DMS79 (cell line): Measurements from ENCODE around the gene ARF3.

Experiments used
- DNase-seq: peaks from one replicate; lab custom pipeline; 2025; lab: John Stamatoyannopoulos, UW

Gene ARF3

GRCh38 chr12:48957141-48958048, at the start of gene ARF3:
Gene ARF3, minus strand, starts transcription at chr12:48957487. Its CDS starts 16,392 bp downstream, at chr12:48941095.
- peak; percentile 90 for DNase-seq

GRCh38 chr12:49000346-49000745, 43.1 kb upstream of the ARF3 start:
- DNase-seq: no peak

DNA sequence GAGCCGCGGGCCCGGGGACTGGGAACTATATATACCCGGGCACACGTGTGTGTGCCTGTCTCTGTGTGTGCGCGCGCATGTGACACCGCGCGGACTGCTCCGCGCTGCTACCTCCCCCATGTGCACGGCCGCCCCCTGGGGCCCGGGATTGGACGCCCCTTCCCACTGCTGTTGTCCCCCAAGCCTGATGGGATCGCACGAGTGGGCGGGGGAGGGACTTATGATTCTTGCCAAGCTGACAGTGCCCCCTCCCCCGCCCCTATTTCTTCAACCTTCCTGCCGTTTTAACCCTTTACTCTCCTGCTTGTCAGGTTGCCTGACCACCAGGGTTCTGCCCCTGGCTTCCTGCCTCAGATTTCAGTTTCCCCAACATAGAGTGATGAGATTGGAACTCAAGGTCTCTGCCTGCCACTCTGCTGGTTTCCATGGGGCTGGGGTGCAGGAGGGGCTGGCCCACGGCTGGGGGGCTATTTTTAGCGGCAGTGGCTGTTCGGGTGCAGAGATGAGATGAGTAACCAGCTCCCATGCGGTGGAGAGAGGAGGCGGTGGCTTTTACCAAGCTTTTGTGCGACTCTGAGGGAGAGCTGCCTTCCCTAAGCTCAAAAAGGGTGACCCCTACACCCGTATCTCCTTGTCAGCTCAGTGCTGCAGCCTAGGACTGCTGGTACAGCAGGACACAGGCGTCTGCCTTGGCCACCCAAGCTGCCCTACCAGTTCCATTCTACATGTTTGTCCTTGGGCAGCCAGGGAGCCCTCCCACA, 42.3 kb upstream of the ARF3 start, which contains the start of gene DDN:
TSS of gene DDN (minus strand) at position 5 of the 761 bp plus-strand sequence. CDS start 88 bp downstream, outside the sequence.
- peak; percentile 39 for DNase-seq

- no peak for DNase-seq
These were observed 41.4 kb upstream of the ARF3 start for GRCh38 chr12:48998497-48999353.

DNA sequence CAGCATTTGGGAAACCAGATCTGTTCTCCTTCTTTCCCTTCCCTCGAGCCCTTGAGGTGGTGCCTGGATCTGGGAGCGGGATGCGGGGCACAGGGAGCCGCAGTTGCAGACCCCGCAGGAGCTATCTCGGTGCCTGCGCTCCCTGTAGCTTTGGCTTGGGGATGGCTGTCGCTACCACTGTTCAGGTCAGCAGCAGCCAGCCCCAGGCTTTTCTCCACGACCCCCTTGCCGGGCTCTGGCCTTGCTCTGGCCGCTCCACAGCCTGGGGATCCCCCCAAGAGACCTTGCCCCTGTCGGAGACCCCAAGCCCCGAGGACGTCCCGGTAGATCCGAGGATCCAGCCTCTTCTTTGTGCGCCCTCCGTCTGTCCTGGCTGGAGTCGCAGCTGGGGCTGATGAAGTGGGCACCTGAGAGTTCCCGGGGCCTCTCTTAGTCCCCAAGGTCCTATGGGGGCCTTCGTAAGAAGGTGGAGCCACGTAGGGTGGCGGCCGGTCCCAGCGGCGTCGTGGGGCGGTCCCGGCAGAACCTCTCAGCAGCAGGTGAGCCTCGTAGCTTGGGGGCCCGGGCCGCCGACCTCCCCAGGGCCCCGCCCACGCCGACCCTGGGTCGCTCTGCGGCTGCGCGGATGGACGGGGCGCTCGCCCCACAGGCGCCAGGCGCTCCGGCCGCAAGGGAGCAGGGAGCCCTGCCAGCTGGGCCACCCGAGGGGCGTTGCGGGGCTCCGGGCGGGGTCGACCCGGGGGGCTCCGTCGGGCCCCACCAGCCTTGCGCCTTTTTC, 40.6 kb upstream of the ARF3 start:
- DNase-seq: no peak

- DNase-seq: no peak
These were observed 39.8 kb upstream of the ARF3 start for GRCh38 chr12:48996794-48997718.

DNA sequence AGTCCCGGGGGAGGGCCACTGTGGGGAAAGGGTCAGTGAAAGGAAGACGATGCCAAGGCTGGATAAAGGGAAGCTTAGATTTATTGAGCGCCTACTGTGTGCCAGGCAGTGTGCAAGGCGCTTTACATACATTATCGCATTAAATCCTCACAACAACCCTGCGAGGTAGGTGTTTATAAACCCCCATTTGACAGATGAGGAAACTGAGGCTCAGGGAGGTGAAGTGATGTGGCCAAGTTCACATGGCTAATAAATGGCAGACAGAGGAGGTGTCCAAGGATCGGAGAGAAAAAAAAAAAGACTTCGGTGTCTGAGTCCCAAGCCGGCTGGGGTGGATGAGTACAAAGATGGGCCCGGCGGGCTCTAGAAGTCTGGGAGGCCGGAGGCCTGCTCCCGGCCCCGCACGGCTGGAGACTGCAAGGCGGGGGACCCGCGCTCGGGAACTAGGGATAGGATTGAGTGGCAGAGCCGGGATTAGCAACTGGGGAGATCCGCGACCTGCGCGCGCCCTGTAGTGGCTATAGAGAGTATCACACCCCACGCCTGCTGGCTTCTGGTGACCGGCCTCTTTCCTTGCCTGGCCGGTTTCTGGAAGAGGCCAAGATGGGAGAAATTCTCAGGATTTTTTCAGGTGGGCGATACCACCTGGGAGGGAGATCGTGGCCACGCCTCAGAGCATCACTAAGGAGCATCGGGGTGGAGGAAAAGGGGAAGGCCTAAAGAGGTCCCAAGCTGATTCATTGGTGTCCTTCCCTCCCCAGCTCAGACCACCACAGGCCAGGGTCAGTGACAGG, 38.0 kb upstream of the ARF3 start:
- DNase-seq: peak; percentile 63

DNA sequence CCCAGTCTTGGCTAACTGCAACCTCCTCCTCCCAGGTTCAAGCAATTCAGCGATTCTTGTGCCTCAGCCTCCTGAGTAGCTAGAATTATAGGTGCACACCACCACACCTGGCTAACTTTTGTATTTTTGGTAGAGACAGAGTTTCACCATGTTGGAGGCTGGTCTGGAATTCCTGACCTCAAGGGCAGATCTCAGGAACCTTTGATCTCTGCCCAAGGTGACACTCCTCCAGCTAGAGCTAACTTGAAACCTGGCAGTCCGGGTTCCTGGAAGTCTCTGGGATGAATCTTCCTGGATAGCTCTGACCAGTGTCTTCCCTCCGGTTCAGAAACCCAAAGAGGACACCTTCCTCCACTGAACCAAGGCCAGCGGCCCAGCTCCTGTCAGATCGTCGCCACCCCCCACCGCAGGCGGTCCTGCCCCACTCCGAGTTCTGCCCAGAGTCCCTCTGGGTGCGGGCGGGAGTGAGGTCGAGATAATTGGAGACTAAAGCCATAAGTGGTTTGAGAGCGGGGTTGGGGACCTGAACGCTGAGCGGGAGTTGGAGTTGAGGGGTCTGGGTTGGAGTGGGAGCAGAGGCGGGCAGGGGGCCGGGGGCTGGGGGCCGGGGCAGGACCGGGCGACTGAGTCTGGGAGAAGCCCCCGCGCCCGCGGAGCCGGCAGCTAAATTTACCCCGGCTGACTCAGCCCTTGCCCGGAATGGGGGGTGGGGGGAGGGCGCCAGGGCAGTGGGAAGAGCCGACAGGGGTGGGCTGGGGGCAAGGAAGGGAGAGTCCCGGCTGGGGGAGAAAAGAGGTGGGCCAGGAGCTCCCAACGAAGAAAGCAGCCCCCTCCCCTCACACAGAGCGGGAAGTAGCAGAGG, 37.2 kb upstream of the ARF3 start:
- DNase-seq: no peak

DNA sequence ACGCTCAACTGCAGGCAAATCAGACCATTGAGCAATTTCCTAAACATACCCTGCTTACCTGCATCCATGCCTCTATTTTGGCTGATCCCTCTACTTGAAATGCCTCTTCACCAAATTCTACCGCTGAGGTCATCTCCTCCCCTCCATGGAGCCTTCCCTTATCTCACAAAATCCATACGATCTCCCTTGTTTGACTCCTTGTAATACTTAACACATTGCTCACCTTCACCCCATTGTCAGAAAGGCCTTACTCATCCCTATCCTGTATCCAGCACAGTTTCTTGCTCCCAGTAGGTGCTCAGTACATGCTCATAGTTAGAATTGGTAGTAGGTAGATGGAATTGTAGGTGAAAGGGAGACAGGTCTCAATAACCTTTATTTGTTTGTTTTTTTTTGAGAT, 36.5 kb upstream of the ARF3 start:
- no peak for DNase-seq

DNA sequence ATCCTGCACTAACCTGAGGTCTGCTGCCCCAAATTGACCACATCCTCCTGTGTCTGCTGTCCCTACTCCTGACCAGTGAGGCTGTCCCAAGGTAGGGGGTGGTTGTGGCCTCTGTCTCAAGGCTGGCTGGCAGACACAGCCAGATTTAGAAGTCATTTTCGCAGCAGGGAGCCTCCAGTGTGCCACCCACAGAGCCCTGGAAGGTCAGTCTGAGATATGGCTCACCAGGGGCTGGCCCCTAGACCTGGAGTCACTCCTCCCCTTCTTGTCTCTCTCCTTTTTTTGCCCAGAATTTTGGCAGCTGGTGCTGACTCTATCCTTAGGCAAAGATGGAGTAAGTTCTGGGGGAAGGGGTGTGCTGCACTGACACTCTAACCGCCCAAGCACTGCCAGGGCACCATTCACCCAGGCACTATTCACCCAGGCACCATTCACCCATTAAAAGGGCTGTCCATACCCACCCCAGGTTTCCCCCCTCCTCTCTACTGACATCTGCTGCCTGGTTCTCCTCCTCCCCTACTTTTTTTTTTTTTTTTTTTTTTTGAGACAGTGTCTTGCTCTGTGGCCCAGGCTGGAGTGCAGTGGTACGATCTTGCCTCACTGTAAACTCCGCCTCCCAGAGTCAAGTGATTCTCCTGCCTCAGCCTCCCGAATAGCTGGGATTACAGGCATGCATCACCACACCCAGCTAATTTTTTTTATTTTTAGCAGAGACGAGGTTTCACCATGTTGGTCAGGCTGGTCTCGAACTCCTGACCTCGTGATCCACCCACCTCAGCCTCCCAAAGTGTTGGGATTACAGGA, 34.2 kb upstream of the ARF3 start:
- DNase-seq: no peak

GRCh38 chr12:48990552-48990951, 33.3 kb upstream of the ARF3 start:
- DNase-seq: no peak

- DNase-seq: no peak
These were observed 30.9 kb upstream of the ARF3 start for GRCh38 chr12:48988030-48988649.

DNA sequence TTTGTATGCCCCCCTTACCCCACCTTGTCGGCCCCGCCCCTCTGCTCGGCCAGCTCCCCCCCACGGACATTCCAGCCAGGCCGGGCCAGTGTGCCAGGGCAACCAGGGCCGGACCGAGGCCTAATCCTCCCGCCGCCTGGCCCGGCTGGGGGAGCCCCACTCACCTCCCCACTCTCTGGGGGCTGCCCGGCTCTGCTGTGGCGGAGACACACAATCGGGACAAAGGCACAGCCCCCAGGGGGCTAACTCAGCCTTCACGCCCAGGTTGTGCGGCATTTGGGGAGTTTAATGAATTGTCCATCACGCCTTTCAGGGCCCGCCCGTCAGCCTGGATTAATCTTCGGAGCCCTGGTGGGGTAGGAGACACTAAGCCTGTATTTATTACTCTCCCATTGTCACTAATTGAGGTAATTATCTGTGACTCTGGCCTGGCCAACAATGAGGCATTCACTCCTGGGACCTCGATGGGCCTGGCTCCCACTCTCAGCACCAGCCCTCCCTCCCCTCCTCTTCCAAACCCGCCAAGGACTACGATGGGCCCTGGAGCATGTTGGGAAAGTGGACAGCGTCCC, 29.5 kb upstream of the ARF3 start:
- no peak for DNase-seq

DNA sequence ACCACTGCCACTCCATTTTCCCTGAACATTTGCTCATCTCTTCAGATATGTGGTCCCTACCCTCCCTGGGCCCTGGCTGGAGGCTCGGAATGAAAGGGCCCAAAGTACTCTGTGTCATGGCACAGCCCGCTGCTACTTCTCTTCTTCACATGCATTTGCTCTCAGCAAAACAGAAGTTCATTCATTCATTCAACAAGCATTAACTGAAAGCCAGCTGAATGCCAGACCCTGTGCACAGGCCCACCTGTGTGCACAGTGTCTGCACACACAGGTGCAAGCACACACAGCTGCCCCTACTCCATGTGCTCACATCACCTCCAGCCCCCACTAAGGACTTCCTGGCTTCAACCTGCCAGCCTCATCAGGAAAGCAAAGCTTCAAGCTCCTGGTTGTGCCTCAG, 28.6 kb upstream of the ARF3 start:
- DNase-seq: no peak

DNA sequence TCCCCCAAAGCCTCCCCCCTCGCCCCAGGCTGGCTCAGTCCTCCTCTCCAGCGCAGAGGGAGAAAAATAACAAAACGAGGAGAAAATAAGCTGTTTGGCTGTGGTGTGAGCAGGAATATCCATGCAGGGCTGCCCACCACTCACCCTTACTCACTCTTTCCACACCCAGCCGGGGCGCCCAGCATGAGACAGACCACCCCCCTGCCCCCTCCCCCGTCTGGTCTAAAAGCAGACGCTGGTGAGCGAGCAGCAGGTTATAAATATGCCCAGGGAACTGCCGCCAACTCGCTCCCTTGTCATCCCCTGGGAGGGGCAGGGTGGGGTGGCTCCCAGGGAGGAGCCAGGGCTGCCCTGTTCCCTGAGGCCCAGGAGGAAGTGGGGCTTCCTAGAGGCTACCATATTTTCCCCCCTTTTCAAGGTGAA, 28.2 kb upstream of the ARF3 start:
- DNase-seq: no peak

- DNase-seq: no peak
These were observed 25.3 kb upstream of the ARF3 start for GRCh38 chr12:48982397-48983080.
